ENCODE results near the gene HSPA4.
A peak's percentile ranks its signal among the peaks of the same experiment; 100 is the strongest.

DNA sequence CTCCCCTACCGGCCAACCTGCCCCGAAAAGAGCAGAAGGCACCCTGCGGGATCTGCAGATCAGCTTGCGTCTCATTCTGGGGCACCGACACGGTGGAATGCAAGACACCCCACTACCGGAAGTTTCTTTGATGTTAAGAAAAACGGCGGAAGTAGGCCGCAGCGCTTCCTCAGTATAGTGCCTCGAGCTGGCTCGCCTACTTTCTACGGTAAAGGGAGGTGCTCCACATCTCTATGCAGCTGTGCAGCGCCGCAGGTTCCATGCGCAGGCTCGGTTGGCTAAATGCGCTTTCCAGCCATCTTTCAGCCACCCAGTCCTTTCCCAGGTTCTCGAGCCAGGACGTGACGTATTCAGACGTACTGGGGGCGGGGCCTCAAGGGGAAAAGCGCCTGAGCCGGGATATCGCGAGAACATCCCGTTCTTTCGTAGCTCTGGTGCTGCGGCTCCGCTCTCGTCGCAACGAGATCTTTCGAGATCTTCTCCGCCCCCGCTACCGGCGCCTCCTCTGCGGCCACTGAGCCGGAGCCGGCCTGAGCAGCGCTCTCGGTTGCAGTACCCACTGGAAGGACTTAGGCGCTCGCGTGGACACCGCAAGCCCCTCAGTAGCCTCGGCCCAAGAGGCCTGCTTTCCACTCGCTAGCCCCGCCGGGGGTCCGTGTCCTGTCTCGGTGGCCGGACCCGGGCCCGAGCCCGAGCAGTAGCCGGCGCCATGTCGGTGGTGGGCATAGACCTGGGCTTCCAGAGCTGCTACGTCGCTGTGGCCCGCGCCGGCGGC lies at the start of gene HSPA4:
- TF ChIP-seq, protein P1, sequence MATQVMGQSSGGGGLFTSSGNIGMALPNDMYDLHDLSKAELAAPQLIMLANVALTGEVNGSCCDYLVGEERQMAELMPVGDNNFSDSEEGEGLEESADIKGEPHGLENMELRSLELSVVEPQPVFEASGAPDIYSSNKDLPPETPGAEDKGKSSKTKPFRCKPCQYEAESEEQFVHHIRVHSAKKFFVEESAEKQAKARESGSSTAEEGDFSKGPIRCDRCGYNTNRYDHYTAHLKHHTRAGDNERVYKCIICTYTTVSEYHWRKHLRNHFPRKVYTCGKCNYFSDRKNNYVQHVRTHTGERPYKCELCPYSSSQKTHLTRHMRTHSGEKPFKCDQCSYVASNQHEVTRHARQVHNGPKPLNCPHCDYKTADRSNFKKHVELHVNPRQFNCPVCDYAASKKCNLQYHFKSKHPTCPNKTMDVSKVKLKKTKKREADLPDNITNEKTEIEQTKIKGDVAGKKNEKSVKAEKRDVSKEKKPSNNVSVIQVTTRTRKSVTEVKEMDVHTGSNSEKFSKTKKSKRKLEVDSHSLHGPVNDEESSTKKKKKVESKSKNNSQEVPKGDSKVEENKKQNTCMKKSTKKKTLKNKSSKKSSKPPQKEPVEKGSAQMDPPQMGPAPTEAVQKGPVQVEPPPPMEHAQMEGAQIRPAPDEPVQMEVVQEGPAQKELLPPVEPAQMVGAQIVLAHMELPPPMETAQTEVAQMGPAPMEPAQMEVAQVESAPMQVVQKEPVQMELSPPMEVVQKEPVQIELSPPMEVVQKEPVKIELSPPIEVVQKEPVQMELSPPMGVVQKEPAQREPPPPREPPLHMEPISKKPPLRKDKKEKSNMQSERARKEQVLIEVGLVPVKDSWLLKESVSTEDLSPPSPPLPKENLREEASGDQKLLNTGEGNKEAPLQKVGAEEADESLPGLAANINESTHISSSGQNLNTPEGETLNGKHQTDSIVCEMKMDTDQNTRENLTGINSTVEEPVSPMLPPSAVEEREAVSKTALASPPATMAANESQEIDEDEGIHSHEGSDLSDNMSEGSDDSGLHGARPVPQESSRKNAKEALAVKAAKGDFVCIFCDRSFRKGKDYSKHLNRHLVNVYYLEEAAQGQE (IDR thresholded peaks at IDR 0.05; ENCODE audit: low read depth), result no peak
- TF ChIP-seq RAD21 (IDR thresholded peaks at IDR 0.05; ENCODE audit: low read depth) (no peak), TCF12 (IDR thresholded peaks at IDR 0.05; ENCODE audit: low read depth) (peak; percentile 31)
